Urothelium cell line (cell line): ENCODE measurements around the gene JMJD1C.
A peak's percentile ranks its signal among the peaks of the same experiment; 100 is the strongest.

Experiments used
- DNase-seq: peaks from one replicate; pipeline ENCODE4 v3.0.0; 2011; ENCODE audit warnings: low spot score, mixed read lengths
- FAIRE-seq: peaks from 2 replicates; lab custom pipeline; 2011; peaks lifted over from hg19 to GRCh38; lab: Jason Lieb, UNC

The JMJD1C gene

DNA sequence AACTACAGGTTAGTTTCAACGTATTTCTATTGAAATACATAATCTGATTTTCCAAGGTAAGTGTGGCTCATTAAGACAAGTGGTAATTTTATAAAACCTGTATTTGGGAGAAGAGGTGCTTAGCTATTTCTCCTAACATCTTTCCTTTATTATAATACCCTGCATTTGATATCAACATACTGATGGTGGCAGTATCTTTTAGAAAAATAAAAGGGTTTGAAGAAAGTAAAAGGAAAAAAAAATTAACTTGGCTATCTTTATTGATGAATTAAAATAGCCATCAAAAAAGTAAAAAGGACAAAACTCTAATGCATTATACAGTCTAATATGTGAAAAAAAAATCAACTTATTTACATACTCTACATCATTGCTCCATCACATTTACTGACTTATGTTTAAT, 264.7 kb downstream of the JMJD1C start:
- no peak for FAIRE-seq
- no peak for DNase-seq

- FAIRE-seq (no peak), DNase-seq (no peak)
These were observed 265.3 kb downstream of the JMJD1C start for GRCh38 chr10:63200431-63200830.

- no peak for FAIRE-seq
- DNase-seq, result no peak
These were observed 266.1 kb downstream of the JMJD1C start for GRCh38 chr10:63199716-63200115.

DNA sequence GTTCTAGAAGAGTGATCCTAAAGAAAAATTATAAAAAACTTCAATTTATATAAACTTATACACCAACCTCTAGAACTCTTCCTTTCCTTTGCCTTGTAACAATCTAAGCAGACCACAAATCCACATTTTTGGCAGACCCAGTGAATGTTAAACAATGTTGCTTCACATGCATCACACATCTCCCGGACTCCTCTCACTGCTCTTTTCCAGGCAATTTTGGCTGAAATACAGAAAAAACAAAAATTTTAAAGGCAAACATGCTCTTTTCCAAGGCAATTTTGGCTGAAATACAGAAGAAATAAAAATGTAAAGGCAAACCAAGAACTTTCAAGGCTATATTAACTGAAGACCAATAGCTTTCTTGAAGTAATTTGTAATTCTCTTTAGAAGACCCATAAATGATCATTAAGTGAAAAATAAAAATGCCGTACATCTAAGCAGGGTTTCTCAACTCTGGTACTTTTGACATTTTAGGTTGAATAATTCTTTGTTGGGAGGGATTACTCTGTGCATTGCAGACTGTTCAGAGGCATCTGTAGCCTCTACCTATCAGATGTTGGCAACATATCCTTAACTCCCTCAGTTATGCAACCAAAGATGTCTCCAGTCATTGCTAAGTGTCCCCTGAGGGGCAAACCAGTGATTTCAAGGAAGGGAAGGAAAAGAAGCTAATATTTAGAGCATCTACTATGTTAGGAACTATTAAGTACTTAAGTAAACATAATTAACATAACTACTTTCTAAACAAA, 268.3 kb downstream of the JMJD1C start:
- FAIRE-seq (no peak), DNase-seq (no peak)

GRCh38 chr10:63192826-63193225, 273.0 kb downstream of the JMJD1C start:
- no peak for DNase-seq
- FAIRE-seq, result no peak

- FAIRE-seq (no peak), DNase-seq (no peak)
These were observed 290.2 kb downstream of the JMJD1C start for GRCh38 chr10:63175534-63175933.

- no peak for FAIRE-seq
- no peak for DNase-seq
These were observed 292.1 kb downstream of the JMJD1C start for GRCh38 chr10:63173468-63174232.

- no peak for DNase-seq
- no peak for FAIRE-seq
These were observed 293.9 kb downstream of the JMJD1C start for GRCh38 chr10:63171926-63172325.

DNA sequence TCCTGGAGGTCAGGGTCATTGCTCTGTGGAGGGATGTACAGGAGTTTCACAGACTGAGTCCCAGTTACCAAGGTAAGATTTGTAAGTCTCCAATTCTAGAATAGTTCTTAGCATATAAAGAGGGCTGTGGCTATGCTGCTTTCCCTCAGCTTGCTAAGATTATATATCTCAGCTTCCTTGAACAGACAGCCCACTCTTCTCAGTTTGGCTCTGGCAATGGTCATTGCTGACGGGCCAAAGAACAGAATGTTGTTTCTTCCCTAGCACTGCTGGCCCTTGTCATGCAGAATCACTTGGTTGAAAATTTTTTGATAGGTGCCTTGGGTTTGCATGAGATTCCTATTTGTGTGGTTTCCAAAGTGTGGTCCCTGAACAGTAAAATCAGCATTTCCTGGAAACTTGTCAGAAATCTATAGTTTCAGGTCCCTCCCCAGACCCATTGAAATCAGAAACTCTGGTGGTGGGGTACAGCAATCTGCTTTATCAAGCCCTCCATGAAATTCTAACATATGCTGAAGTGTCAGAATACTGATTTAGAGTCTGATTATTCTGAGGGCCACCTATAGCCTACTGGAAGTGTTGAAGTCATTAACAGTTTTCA, 294.4 kb downstream of the JMJD1C start:
- DNase-seq (no peak), FAIRE-seq (no peak)

DNA sequence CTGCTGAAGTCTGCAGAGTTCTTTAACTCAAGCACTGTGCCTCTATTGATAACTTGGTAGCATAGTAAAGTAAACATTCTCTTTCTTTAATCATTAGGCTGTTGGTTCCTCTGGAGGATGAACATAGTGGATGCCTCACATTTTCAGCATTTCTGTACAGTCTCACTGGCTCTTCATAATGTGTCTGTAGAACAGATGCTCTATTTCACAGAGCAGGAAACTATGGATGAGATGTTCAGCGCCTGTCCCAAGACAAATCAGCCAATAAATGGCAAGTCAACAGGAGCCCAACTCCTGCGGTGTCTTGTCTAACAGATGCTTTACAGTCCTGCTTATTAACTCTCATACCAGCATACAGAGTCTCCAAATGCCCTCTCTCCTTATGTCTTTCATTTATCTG, 296.2 kb downstream of the JMJD1C start:
- DNase-seq (no peak), FAIRE-seq (no peak)

GRCh38 chr10:63168821-63169462, 296.8 kb downstream of the JMJD1C start:
- FAIRE-seq (no peak), DNase-seq (no peak)

GRCh38 chr10:63166742-63167258, 299.0 kb downstream of the JMJD1C start:
- FAIRE-seq (no peak), DNase-seq (peak; percentile 58)

DNA sequence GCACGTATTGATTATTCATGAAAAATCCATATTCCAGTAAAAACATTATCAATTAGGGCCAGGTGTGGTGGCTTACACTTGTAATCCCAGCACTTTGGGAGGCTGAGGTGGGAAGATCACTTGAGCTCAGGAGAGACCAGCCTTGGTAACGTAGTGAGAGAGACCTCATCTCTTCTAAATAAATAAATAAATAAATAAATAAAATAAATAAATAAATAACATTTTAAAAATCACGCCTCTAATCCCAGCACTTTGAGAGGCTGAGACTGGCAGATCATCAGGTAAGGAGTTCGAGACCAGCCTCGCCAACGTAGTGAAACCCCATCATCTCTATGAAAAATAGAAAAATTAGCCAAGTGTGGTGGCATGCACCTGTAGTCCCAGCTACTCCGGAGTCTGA, 300.5 kb downstream of the JMJD1C start:
- FAIRE-seq (no peak), DNase-seq (no peak)

GRCh38 chr10:63164166-63164623, 301.6 kb downstream of the JMJD1C start:
- DNase-seq (no peak), FAIRE-seq (no peak)

- DNase-seq (no peak), FAIRE-seq (no peak)
These were observed 304.2 kb downstream of the JMJD1C start for GRCh38 chr10:63161592-63161991.

- FAIRE-seq (peak; percentile 85), DNase-seq (peak; percentile 76)
These were observed 307.7 kb downstream of the JMJD1C start for GRCh38 chr10:63157845-63158624.

- no peak for DNase-seq
- FAIRE-seq, result no peak
These were observed 309.5 kb downstream of the JMJD1C start for GRCh38 chr10:63156236-63156635.

DNA sequence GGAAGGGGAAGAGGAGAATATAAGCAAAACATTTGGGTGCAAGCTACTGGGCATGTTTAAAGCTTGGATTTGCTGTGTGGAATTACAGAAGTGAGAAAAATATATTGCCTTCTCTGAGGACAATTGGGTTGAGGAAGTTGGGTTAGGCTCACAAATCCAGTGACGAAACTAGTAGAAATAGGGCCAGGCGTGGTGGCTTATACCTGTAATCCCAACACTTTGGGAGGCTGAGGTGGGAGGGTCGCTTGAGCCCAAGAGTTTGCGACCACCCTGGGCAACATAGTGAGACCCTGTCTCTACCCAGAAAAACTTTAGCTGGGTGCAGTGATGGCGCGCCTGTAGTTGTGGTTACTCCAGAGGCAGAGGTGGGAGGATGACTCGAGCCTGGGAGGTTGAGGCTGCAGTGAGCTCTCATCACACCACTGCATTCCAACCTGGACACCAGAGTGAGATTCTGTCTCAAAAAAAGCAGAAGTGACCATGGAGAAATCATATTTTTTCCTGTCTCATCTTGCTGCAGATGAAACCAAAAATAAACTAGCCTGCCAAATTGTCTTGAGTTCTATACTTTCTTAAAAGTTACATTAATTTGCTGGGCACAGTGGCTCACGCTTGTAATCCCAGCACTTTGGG, 310.3 kb downstream of the JMJD1C start:
- FAIRE-seq, result no peak
- no peak for DNase-seq

GRCh38 chr10:63154546-63155387, 311.0 kb downstream of the JMJD1C start:
- no peak for FAIRE-seq
- DNase-seq, result no peak
